ENCODE measurements around the gene CSNK2B.

GRCh38 chr6:31658158-31658688 lies 7.7 kb upstream of the CSNK2B start:
- TF ChIP-seq CTCF (optimal IDR thresholded peaks at IDR 0.05 in 1 of 3, IDR thresholded peaks at IDR 0.05 in 1 of 3, conservative IDR thresholded peaks at IDR 0.05 in 1 of 3; ENCODE audit: extremely low read depth in 1 of 3, insufficient read depth in 2 of 3, low read length in 3 of 3) (no peak), EZH2 (IDR thresholded peaks at IDR 0.05; ENCODE audit: low read length) (no peak)

Measured in keratinocyte (primary cell).